Right atrium auricular region (tissue), 2 donors: ENCODE measurements around the gene ZWILCH. TPM values are rescaled to one million over a fixed set of nuclear protein-coding genes. Genes with fewer than 3 reads are reported as not detected.
"Not testable (repeated sequence)": the region's sequence is repeated elsewhere in the genome, so short reads cannot be mapped to it uniquely, and the experiment has no call there.

Experiments
- DNase-seq: peaks from one replicate; pipeline ENCODE4 v3.0.0-alpha.2; 2019; ENCODE audit warnings: low spot score
- H3K27ac ChIP-seq, 2 donors: fragments of 200-600 bp; sonication (generic); 1 replicate in 1 of 2; 2 replicates in 1 of 2; pipeline ENCODE4 v1.5.1; 2016 to 2019
- H3K27me3 ChIP-seq, 2 donors: fragments of 200-600 bp; sonication (generic); one replicate each; pipeline versions ENCODE4 v1.5.1 to v1.6.0; 2017 to 2019
- H3K36me3 ChIP-seq: fragments of 200-600 bp; sonication (generic); one replicate; pipeline ENCODE4 v1.5.1; 2016
- H3K4me1 ChIP-seq, 2 donors: fragments of 200-600 bp; sonication (generic); one replicate each; pipeline versions ENCODE4 v1.5.1 to v1.6.0; 2017 to 2019
- H3K4me3 ChIP-seq, 2 donors: fragments of 200-600 bp; sonication (generic); 1 replicate in 1 of 2; 2 replicates in 1 of 2; pipeline ENCODE4 v1.5.1; 2017 to 2019; ENCODE audit warnings: mild to moderate bottlenecking in 1 of 2, moderate library complexity in 1 of 2
- H3K9me3 ChIP-seq, 2 donors: fragments of 200-600 bp; sonication (generic); one replicate each; pipeline ENCODE4 v1.5.1; 2019
- CTCF ChIP-seq, 2 donors: fragments of 200-600 bp; sonication (generic); IDR thresholded peaks; one replicate each; pipeline ENCODE4 v1.5.1; 2019; ENCODE audit warnings: antibody characterized with exemption in 2 of 2
- total RNA-seq, 2 donors: library from RNA; depleted of rRNA; stranded (reverse); fragments of >200 nt; gene quantifications; one replicate each; pipeline ENCODE4 v1.1.0, GENCODE V29; 2016

The ZWILCH gene
- total RNA-seq, 2 donors from 2014 or later = 0.89 to 0.98 TPM

DNA sequence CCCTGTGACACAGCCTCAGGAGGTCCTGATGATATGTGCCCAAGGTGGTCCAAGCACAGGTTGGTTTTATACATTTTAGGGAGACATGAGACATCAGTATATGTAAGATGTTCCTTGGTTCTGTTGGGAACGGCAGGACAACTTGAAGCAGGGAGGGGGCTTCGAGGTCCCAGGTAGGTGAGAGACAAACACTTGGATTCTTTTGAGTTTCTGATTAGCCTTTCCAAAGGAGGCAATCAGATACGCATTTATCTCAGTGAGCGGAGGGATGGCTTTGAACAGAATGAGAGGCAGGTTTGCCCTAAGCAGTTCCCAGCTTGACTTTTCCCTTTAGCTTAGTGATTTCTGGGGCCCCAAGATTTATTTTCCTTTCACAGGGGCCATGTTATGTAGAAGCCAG, 34.3 kb upstream of the ZWILCH start:
- peaks cover 0 to 21% of the 10 kb centered on the region in 2 donors for H3K4me1 ChIP-seq
- DNase-seq, H3K9me3 ChIP-seq: not testable (repeated sequence)

DNA sequence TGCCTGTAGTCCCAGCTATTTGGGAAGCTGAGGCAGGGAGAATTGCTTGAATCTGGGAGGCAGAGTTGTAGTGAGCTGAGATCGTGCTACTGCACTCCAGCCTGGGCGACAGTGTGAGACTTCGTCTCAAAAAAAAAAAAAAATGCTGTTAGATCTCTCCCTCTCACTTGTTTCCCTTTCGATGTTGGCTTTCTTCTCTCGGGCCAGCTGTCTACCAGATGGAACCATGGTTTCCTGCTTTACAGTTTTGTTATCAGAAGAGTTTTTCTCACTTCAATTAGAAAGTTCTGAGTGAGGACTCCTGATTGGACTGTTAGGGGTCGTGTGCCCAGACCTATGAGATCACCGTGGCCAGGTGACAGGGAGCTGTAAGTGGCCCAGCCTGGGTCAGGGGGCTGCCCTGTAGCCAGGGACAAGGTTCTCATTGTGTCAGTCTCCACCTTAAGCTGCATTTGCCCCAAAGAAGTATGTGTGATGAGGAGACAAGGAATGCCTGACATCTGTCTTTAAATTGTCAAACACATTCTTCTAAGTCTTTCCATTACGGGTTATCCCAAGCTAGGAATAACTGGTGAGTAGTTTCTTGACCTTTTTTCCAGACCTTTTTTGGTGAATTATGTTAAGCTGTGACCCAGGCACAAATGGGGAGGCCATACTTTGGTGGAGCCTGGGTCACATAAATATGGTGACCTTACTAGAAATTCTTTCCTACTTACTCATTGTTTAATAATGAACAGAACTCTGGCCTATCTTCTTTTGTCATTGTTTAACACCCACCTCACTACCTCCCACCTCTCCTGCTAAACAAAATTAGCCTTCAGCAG, 32.7 kb upstream of the ZWILCH start:
- H3K9me3 ChIP-seq = no peaks in the 10 kb centered on the region
- TF ChIP-seq CTCF (IDR thresholded peaks at IDR 0.05) = no peak
- no peak overlapping the region for H3K4me3 ChIP-seq
- no peaks in the 10 kb centered on the region for H3K27me3 ChIP-seq
- peaks cover 0 to 21% of the 10 kb centered on the region in 2 donors for H3K4me1 ChIP-seq
- no peaks in the 10 kb centered on the region for H3K36me3 ChIP-seq
- DNase-seq = no peak
- peak overlapping the region in 1 of 2 donors; percentile 48 for H3K27ac ChIP-seq

More for the DNA sequence above, 34.3 kb upstream of the ZWILCH start:
- not testable (repeated sequence) for H3K4me3 ChIP-seq, H3K27me3 ChIP-seq, H3K36me3 ChIP-seq, H3K27ac ChIP-seq

- DNase-seq = no peak
- no peaks in the 10 kb centered on the region for H3K36me3 ChIP-seq
- H3K27ac ChIP-seq = no peak overlapping the region
- TF ChIP-seq CTCF (IDR thresholded peaks at IDR 0.05) = no peak
- H3K4me1 ChIP-seq = peaks cover 0 to 21% of the 10 kb centered on the region in 2 donors
- no peak overlapping the region for H3K4me3 ChIP-seq
- no peaks in the 10 kb centered on the region for H3K27me3 ChIP-seq
- no peaks in the 10 kb centered on the region for H3K9me3 ChIP-seq
These were observed 31.0 kb upstream of the ZWILCH start for GRCh38 chr15:66474135-66474534.

GRCh38 chr15:66474963-66475362, 30.2 kb upstream of the ZWILCH start:
- no peaks in the 10 kb centered on the region for H3K27me3 ChIP-seq
- no peaks in the 10 kb centered on the region for H3K36me3 ChIP-seq
- peaks cover 0 to 21% of the 10 kb centered on the region in 2 donors for H3K4me1 ChIP-seq
- H3K27ac ChIP-seq = no peak overlapping the region
- no peak for DNase-seq
- H3K9me3 ChIP-seq = no peaks in the 10 kb centered on the region
- no peak for TF ChIP-seq CTCF (IDR thresholded peaks at IDR 0.05)
- no peak overlapping the region for H3K4me3 ChIP-seq

GRCh38 chr15:66476535-66476934, 28.6 kb upstream of the ZWILCH start:
- no peaks in the 10 kb centered on the region for H3K27me3 ChIP-seq
- no peaks in the 10 kb centered on the region for H3K9me3 ChIP-seq
- no peak overlapping the region for H3K4me3 ChIP-seq
- H3K27ac ChIP-seq = no peak overlapping the region
- peaks cover 7% of the 10 kb centered on the region for H3K36me3 ChIP-seq
- TF ChIP-seq CTCF (IDR thresholded peaks at IDR 0.05) = no peak
- DNase-seq = no peak
- peaks cover 0 to 21% of the 10 kb centered on the region in 2 donors for H3K4me1 ChIP-seq

DNA sequence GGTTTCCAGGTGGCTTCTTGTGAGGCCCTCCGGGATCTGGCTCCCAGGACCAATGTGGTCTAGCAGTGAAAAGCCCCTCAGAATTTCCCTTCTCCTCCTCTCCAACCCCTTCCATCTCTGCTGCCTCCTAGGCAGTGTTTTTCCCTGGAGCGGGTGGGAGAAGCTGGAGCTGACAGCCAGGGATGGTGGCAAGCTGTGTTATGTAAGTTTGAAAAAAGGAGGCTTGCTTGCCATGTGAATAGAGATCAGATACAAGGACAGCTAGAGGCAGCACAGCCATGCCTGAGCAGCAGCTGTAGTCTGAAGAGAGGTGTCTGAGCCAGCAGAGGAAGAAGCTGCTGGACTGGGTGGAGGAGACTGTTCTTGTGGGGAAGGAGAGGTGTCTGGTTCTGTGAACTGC, 28.1 kb upstream of the ZWILCH start:
- H3K9me3 ChIP-seq = no peaks in the 10 kb centered on the region
- no peaks in the 10 kb centered on the region for H3K27me3 ChIP-seq
- no peak overlapping the region for H3K4me3 ChIP-seq
- H3K4me1 ChIP-seq = peaks cover 0 to 20% of the 10 kb centered on the region in 2 donors
- H3K36me3 ChIP-seq = peaks cover 12% of the 10 kb centered on the region
- TF ChIP-seq CTCF (IDR thresholded peaks at IDR 0.05) = no peak
- no peak overlapping the region for H3K27ac ChIP-seq
- DNase-seq = no peak
